GM12873 (cell line): ENCODE data around the gene ARL5C.

Experiments
- CTCF ChIP-seq: IDR thresholded peaks from 2 replicates; pipeline ENCODE4 v1.5.1; 2012; ENCODE audit warnings: low read depth, mild to moderate bottlenecking, moderate library complexity, low read length, control low read depth; ENCODE audit not compliant: insufficient read depth; ENCODE audit errors: missing control alignments

ARL5C gene

GRCh38 chr17:39151150-39151942, 14.6 kb downstream of the ARL5C start, which contains the start of gene PLXDC1:
PLXDC1 (minus strand) TSS chr17:39151637; CDS start chr17:39151437, 200 bp downstream.
- TF ChIP-seq CTCF: no peak

GRCh38 chr17:39150795-39151149, 15.2 kb downstream of the ARL5C start:
- no peak for TF ChIP-seq CTCF

- no peak for TF ChIP-seq CTCF
These were observed 15.8 kb downstream of the ARL5C start for GRCh38 chr17:39150104-39150634.

- no peak for TF ChIP-seq CTCF
These were observed 18.5 kb downstream of the ARL5C start for GRCh38 chr17:39147221-39148185.

- TF ChIP-seq CTCF: no peak
These were observed 19.7 kb downstream of the ARL5C start for GRCh38 chr17:39146273-39146672.

- TF ChIP-seq CTCF: no peak
These were observed 20.8 kb downstream of the ARL5C start for GRCh38 chr17:39145143-39145542.

- no peak for TF ChIP-seq CTCF
These were observed 21.5 kb downstream of the ARL5C start for GRCh38 chr17:39144416-39144840.
